ENCODE measurements around the gene ELP4.

The ELP4 gene

GRCh38 chr11:31800398-31801265 lies 291.1 kb downstream of the ELP4 start:
- no peak for DNase-seq (ENCODE audit: low spot score)

- DNase-seq (ENCODE audit: low spot score) = no peak
Observed at GRCh38 chr11:31801298-31801702, 291.7 kb downstream of the ELP4 start.

GRCh38 chr11:31802000-31802551 lies 292.5 kb downstream of the ELP4 start:
- no peak for DNase-seq (ENCODE audit: low spot score)

- DNase-seq (ENCODE audit: low spot score) = no peak
Observed at GRCh38 chr11:31802609-31802989, 293.0 kb downstream of the ELP4 start.

GRCh38 chr11:31802990-31803812 lies 293.6 kb downstream of the ELP4 start:
- no peak for DNase-seq (ENCODE audit: low spot score)

GRCh38 chr11:31803813-31804311 lies 294.3 kb downstream of the ELP4 start:
- no peak for DNase-seq (ENCODE audit: low spot score)

GRCh38 chr11:31804312-31805036 lies 294.9 kb downstream of the ELP4 start:
- no peak for DNase-seq (ENCODE audit: low spot score)

GRCh38 chr11:31805037-31805628 lies 295.6 kb downstream of the ELP4 start:
- no peak for DNase-seq (ENCODE audit: low spot score)

- no peak for DNase-seq (ENCODE audit: low spot score)
Observed at GRCh38 chr11:31805629-31806185, 296.1 kb downstream of the ELP4 start.

GRCh38 chr11:31806186-31806927 lies 296.8 kb downstream of the ELP4 start:
- no peak for DNase-seq (ENCODE audit: low spot score)

- DNase-seq (ENCODE audit: low spot score) = no peak
Observed at GRCh38 chr11:31806928-31807798, 297.6 kb downstream of the ELP4 start.

GRCh38 chr11:31807799-31808667 lies 298.5 kb downstream of the ELP4 start:
- DNase-seq (ENCODE audit: low spot score) = no peak

- DNase-seq (ENCODE audit: low spot score) = no peak
Observed at GRCh38 chr11:31808721-31809540, 299.4 kb downstream of the ELP4 start.

GRCh38 chr11:31809541-31809856 lies 299.9 kb downstream of the ELP4 start:
- DNase-seq (ENCODE audit: low spot score) = no peak

- no peak for DNase-seq (ENCODE audit: low spot score)
Observed at GRCh38 chr11:31809857-31810778, 300.6 kb downstream of the ELP4 start.

GRCh38 chr11:31810779-31811647 lies 301.4 kb downstream of the ELP4 start, which contains the start of gene PAX6:
TSS of gene PAX6 (minus strand) at chr11:31811322. CDS start at chr11:31806411, 4,911 bp downstream.
- DNase-seq (ENCODE audit: low spot score) = no peak

All from CD4-positive, alpha-beta T cell treated with Interleukin-6 at 100 ng/mL for 8 hours (primary cell).